DND-41 (cell line): ENCODE measurements around the gene THSD4.
A peak's percentile ranks its signal among the peaks of the same experiment; 100 is the strongest.

Experiments used
- EZH2 ChIP-seq: IDR thresholded peaks from 3 replicates; pipeline ENCODE4 v1.6.1; 2012; ENCODE audit warnings: borderline replicate concordance, low read depth, mild to moderate bottlenecking, moderate library complexity, low read length, inconsistent platforms; ENCODE audit not compliant: severe bottlenecking
- TF ChIP-seq, protein P1 (sequence below): IDR thresholded peaks from 2 replicates; pipeline ENCODE4 v1.5.1; 2012; ENCODE audit warnings: borderline replicate concordance, low read length, moderate library complexity, mild to moderate bottlenecking; ENCODE audit not compliant: poor library complexity, severe bottlenecking; ENCODE audit errors: extremely low read depth

- TF ChIP-seq, protein P1, sequence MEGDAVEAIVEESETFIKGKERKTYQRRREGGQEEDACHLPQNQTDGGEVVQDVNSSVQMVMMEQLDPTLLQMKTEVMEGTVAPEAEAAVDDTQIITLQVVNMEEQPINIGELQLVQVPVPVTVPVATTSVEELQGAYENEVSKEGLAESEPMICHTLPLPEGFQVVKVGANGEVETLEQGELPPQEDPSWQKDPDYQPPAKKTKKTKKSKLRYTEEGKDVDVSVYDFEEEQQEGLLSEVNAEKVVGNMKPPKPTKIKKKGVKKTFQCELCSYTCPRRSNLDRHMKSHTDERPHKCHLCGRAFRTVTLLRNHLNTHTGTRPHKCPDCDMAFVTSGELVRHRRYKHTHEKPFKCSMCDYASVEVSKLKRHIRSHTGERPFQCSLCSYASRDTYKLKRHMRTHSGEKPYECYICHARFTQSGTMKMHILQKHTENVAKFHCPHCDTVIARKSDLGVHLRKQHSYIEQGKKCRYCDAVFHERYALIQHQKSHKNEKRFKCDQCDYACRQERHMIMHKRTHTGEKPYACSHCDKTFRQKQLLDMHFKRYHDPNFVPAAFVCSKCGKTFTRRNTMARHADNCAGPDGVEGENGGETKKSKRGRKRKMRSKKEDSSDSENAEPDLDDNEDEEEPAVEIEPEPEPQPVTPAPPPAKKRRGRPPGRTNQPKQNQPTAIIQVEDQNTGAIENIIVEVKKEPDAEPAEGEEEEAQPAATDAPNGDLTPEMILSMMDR, result peak; percentile 45
- TF ChIP-seq EZH2, result no peak
Observed at GRCh38 chr15:71802770-71803169, 687.5 kb downstream of the THSD4 start.
